K562 (cell line): Measurements from ENCODE around the gene CNTN3. TPM values are rescaled to one million over a fixed set of nuclear protein-coding genes. Genes with fewer than 3 reads are reported as not detected.

ENCODE experiments used
- ATAC-seq: fragments of 200-7000 bp; cut with Tn5 transposase; 3 replicates; pipeline ENCODE4 v1.9.1; 2020; ENCODE audit warnings: moderate library complexity
- BruUV-seq: library from RNA; stranded (reverse); fragments of 400-500 nt; replicated peaks from 2 replicates; lab custom pipeline; 2021; lab: Mats Ljungman, UMichigan
- CTCF ChIA-PET: fragments of 300-600 bp; formaldehyde crosslinking; extraction: SDS; loops from one replicate; lab custom pipeline; 2021; ENCODE audit warnings: low intra/inter-chr PET ratio; lab: Yijun Ruan, JAX
- POLR2A ChIA-PET: fragments of 300-600, 350-650 bp; sonication (Branson Sonifier 250); formaldehyde crosslinking; extraction: SDS; loops from one replicate; lab custom pipeline; 2021; ENCODE audit warnings: antibody characterized with exemption, inconsistent platforms; lab: Yijun Ruan, JAX
- DNase-seq, 4 experiments: peaks; one replicate each; pipeline versions ENCODE4 v3.0.0 to v3.0.0-alpha.2; 2011 to 2018; ENCODE audit warnings: low spot score in 3 of 4, mixed read lengths in 3 of 4; ENCODE audit errors: extremely low read depth in 1 of 4
- FAIRE-seq: peaks from 2 replicates; lab custom pipeline; 2011; peaks lifted over from hg19 to GRCh38; lab: Jason Lieb, UNC
- H2AFZ ChIP-seq: 2 replicates; pipeline ENCODE4 v1.6.0; 2011; ENCODE audit warnings: low read depth, low read length, control low read depth, inconsistent platforms
- H3K27ac ChIP-seq: fragments of 200-600 bp; 3 replicates; pipeline ENCODE4 v1.8.0; 2011; ENCODE audit warnings: low read depth, mild to moderate bottlenecking, control low read depth, inconsistent platforms, low read length, moderate library complexity, mixed read lengths; ENCODE audit errors: extremely low read depth
- H3K27me3 ChIP-seq, 2 experiments: fragments of 300-600 bp in 1 of 2; 2 replicates in 1 of 2; 3 replicates in 1 of 2; pipeline versions ENCODE4 v1.6.0 to v1.8.0; 2011; ENCODE audit warnings: inconsistent platforms in 2 of 2, low read length in 2 of 2, mild to moderate bottlenecking in 1 of 2, mixed read lengths in 1 of 2, moderate library complexity in 1 of 2; ENCODE audit not compliant: control insufficient read depth in 2 of 2, insufficient read depth in 2 of 2
- H3K36me3 ChIP-seq: fragments of 300-600 bp; 3 replicates; pipeline ENCODE4 v1.8.0; 2011; ENCODE audit warnings: mild to moderate bottlenecking, low read length, inconsistent platforms; ENCODE audit not compliant: control insufficient read depth, insufficient read depth
- H3K4me1 ChIP-seq, 2 experiments: fragments of 200-600 bp in 1 of 2; replicated peaks in 1 of 2; 2 replicates in 1 of 2; 3 replicates in 1 of 2; pipeline versions ENCODE4 v1.5.1 to v1.8.0; 2011; ENCODE audit warnings: inconsistent platforms in 2 of 2, low read length in 2 of 2, mild to moderate bottlenecking in 1 of 2, mixed read lengths in 1 of 2, moderate library complexity in 1 of 2; ENCODE audit not compliant: control insufficient read depth in 2 of 2, insufficient read depth in 2 of 2
- H3K4me2 ChIP-seq: 2 replicates; pipeline ENCODE4 v1.6.1; 2011; ENCODE audit warnings: low read length, control low read depth, inconsistent platforms, mixed read lengths; ENCODE audit not compliant: insufficient read depth
- H3K4me3 ChIP-seq: fragments of 200-600 bp; sonication (generic), shearing (Covaris generic); 2 replicates; pipeline ENCODE4 v1.5.1; 2016; ENCODE audit warnings: control low read depth, inconsistent platforms
- H3K79me2 ChIP-seq: fragments of 200-600 bp; 3 replicates; pipeline ENCODE4 v1.8.0; 2011; ENCODE audit warnings: low read length, inconsistent platforms; ENCODE audit not compliant: control insufficient read depth, insufficient read depth
- H3K9ac ChIP-seq, 2 experiments: 2 replicates each; pipeline versions ENCODE4 v1.6.0 to v1.6.1; 2011; ENCODE audit warnings: low read depth in 2 of 2, low read length in 2 of 2, control low read depth in 1 of 2, inconsistent platforms in 1 of 2, mild to moderate bottlenecking in 1 of 2, mixed read lengths in 1 of 2; ENCODE audit not compliant: insufficient read depth in 1 of 2
- H3K9me1 ChIP-seq: one replicate; pipeline ENCODE4 v1.6.0; 2011; ENCODE audit warnings: inconsistent platforms, mild to moderate bottlenecking, low read length, moderate library complexity; ENCODE audit not compliant: control insufficient read depth, insufficient read depth
- H3K9me3 ChIP-seq: replicated peaks from 2 replicates; pipeline ENCODE4 v1.5.1; 2011; ENCODE audit warnings: low read depth, low read length, inconsistent platforms; ENCODE audit not compliant: control insufficient read depth, insufficient read depth
- H4K20me1 ChIP-seq: replicated peaks from 2 replicates; pipeline ENCODE4 v1.6.1; 2011; ENCODE audit warnings: low read length, inconsistent platforms, mixed read lengths; ENCODE audit not compliant: control insufficient read depth, insufficient read depth
- HDAC6 ChIP-seq: IDR thresholded peaks from 2 replicates; pipeline ENCODE4 v1.6.1; 2012; ENCODE audit warnings: low read depth, mild to moderate bottlenecking, control low read depth, inconsistent platforms, low read length, moderate library complexity
- MTF1 ChIP-seq: fragments of 250-450 bp; sonication (Bioruptor Pico); IDR thresholded peaks from 2 replicates; pipeline ENCODE4 v1.9.0; 2021; ENCODE audit warnings: moderate library complexity, mild to moderate bottlenecking, inconsistent platforms, borderline replicate concordance
- PHB2 ChIP-seq: fragments of 450-650 bp; IDR thresholded peaks from 2 replicates; pipeline ENCODE4 v1.6.1; 2017; ENCODE audit warnings: low read depth
- PTBP1 ChIP-seq: fragments of 200-400 bp; formaldehyde crosslinking; IDR thresholded peaks from 2 replicates; pipeline ENCODE4 v1.6.1; 2017; ENCODE audit warnings: low read depth, low read length
- STAT5B ChIP-seq: fragments of 250-450 bp; sonication (Bioruptor Pico); IDR thresholded peaks from 2 replicates; pipeline ENCODE4 v1.8.0; 2021; ENCODE audit warnings: mild to moderate bottlenecking, inconsistent platforms
- ZBTB1 ChIP-seq: sonication (generic); formaldehyde crosslinking; IDR thresholded peaks from 2 replicates; pipeline ENCODE4 v1.8.1; 2023; ENCODE audit warnings: missing genetic modification reagents, low read depth, mild to moderate bottlenecking, borderline replicate concordance
- ZNF57 ChIP-seq: fragments of 450-650 bp; formaldehyde crosslinking; IDR thresholded peaks from 2 replicates; pipeline ENCODE4 v1.4.0; 2020; ENCODE audit warnings: mild to moderate bottlenecking, moderate library complexity
- ZNF76 ChIP-seq: fragments of 250-450 bp; sonication (Bioruptor Pico); IDR thresholded peaks from 2 replicates; pipeline ENCODE4 v1.4.0; 2020; ENCODE audit warnings: mild to moderate bottlenecking, moderate library complexity, borderline replicate concordance
- in situ Hi-C: fragments of 300-500 bp; cut with MboI; formaldehyde crosslinking; loops from 4 replicates; pipeline ENCODE4 v1.15.0; 2018; ENCODE audit warnings: inconsistent platforms, mixed read lengths
- intact Hi-C: fragments of 100-400 bp; cut with micrococcal nuclease; formaldehyde crosslinking; loops from 2 replicates; pipeline ENCODE4 v1.14.2; 2022
- polyA plus RNA-seq, 8 experiments: library from polyadenylated mRNA; depleted of rRNA in 4 of 8; stranded (reverse) in 5 of 8; unstranded in 3 of 8; fragments of >200 nt; fragmentation: Nextera tagmentation in 2 of 8; fragmentation: Illumina TruSeq in 1 of 8; extraction: Ambion mirVana in 2 of 8; extraction: Trizol in 1 of 8; gene quantifications; 2 replicates each; pipeline versions ENCODE4 v1.2.1 to v1.2.3, GENCODE V29; 2011 to 2014; ENCODE audit warnings: inconsistent platforms in 1 of 8, missing spikeins in 1 of 8
- total RNA-seq, 7 experiments: library from RNA; depleted of rRNA in 6 of 7; stranded (reverse); fragments of >200 nt in 6 of 7; fragmentation: Illumina TruSeq in 2 of 7; extraction: Trizol in 2 of 7; gene quantifications; 2 replicates each; pipeline versions ENCODE4 v1.2.1 to v1.2.3, GENCODE V29; 2011 to 2021; ENCODE audit warnings: low replicate concordance in 1 of 7
- TF ChIP-seq, protein P1 (sequence below): fragments of 250-450 bp; sonication (Bioruptor Pico); IDR thresholded peaks from 2 replicates; pipeline ENCODE4 v1.5.0; 2020; ENCODE audit warnings: mild to moderate bottlenecking
- TF ChIP-seq, protein P2 (sequence below), 2 experiments: fragments of 450-650 bp; formaldehyde crosslinking in 1 of 2; IDR thresholded peaks; 2 replicates each; pipeline versions ENCODE4 v1.4.0 to v1.6.1; 2014 to 2020; ENCODE audit warnings: mild to moderate bottlenecking in 2 of 2, borderline replicate concordance in 1 of 2, low read depth in 1 of 2
- TF ChIP-seq, protein P3 (sequence below): fragments of 200-400 bp; formaldehyde crosslinking; IDR thresholded peaks from 2 replicates; pipeline ENCODE4 v1.6.1; 2017; ENCODE audit warnings: mild to moderate bottlenecking, low read depth, low read length, moderate library complexity

The CNTN3 gene
- total and polyA plus RNA-seq, 9 of the 15 experiments (the other 6 are each of a cell fraction or from before 2014, with no cell fraction given) = 0.01 to 0.07 (median 0.03) TPM; not detected in 3

DNA sequence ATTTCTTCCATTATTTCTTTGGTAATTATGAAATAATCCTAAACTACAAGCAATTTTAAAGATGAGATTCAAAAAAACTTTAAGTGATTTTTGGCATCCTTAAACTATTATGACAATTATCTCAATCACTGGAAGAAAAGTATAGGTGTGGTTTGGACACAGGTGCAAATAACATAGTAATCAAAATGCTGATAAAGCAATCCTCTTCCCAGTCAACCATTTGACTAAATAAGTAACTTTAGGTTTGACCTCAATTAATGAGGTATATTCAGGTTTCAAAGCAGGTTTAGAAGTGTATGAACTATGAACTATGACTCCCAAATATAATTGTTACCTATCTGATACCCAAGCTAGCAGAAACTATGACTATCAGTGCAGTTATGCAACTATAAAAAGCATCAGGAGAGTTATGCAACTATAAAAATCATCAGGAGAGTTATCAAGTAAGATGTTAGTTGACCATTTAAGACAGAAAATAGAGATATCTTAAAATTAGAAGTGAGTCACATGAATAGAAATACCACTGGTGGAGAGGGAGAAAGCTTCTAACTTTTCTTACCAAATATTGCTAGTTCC lies 8.9 kb upstream of the CNTN3 start:
- Histone ChIP-seq H3K4me2 (no peak overlapping the region), H3K27ac (no peak overlapping the region), H2AFZ (no peak overlapping the region), H3K9me1 (no peaks in the 10 kb centered on the region), H3K9ac (no peak overlapping the region), H3K4me3 (no peak overlapping the region), H3K27me3 (no peaks in the 10 kb centered on the region), H3K36me3 (no peaks in the 10 kb centered on the region), H3K4me1 (no peaks in the 10 kb centered on the region), H3K79me2 (no peaks in the 10 kb centered on the region), H4K20me1 (no peaks in the 10 kb centered on the region), H3K9me3 (no peaks in the 10 kb centered on the region)
- BruUV-seq = no TSS peak
- POLR2A ChIA-PET = no interaction called here
- intact Hi-C loops (no loop called here), in situ Hi-C loops (no loop called here)
- DNase-seq = no peak
- no peak for ATAC-seq
- CTCF ChIA-PET = no interaction called here
- FAIRE-seq = no peak
- no peak for TF ChIP-seq ZNF76 (CRISPR knock-in tag)
- TF ChIP-seq, protein P1, sequence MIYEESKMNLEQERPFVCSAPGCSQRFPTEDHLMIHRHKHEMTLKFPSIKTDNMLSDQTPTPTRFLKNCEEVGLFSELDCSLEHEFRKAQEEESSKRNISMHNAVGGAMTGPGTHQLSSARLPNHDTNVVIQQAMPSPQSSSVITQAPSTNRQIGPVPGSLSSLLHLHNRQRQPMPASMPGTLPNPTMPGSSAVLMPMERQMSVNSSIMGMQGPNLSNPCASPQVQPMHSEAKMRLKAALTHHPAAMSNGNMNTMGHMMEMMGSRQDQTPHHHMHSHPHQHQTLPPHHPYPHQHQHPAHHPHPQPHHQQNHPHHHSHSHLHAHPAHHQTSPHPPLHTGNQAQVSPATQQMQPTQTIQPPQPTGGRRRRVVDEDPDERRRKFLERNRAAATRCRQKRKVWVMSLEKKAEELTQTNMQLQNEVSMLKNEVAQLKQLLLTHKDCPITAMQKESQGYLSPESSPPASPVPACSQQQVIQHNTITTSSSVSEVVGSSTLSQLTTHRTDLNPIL (CRISPR knock-in tag) = no peak
- TF ChIP-seq PTBP1 = no peak
- TF ChIP-seq HDAC6 = no peak
- no peak for TF ChIP-seq ZNF57 (CRISPR knock-in tag)
- TF ChIP-seq, protein P2, sequence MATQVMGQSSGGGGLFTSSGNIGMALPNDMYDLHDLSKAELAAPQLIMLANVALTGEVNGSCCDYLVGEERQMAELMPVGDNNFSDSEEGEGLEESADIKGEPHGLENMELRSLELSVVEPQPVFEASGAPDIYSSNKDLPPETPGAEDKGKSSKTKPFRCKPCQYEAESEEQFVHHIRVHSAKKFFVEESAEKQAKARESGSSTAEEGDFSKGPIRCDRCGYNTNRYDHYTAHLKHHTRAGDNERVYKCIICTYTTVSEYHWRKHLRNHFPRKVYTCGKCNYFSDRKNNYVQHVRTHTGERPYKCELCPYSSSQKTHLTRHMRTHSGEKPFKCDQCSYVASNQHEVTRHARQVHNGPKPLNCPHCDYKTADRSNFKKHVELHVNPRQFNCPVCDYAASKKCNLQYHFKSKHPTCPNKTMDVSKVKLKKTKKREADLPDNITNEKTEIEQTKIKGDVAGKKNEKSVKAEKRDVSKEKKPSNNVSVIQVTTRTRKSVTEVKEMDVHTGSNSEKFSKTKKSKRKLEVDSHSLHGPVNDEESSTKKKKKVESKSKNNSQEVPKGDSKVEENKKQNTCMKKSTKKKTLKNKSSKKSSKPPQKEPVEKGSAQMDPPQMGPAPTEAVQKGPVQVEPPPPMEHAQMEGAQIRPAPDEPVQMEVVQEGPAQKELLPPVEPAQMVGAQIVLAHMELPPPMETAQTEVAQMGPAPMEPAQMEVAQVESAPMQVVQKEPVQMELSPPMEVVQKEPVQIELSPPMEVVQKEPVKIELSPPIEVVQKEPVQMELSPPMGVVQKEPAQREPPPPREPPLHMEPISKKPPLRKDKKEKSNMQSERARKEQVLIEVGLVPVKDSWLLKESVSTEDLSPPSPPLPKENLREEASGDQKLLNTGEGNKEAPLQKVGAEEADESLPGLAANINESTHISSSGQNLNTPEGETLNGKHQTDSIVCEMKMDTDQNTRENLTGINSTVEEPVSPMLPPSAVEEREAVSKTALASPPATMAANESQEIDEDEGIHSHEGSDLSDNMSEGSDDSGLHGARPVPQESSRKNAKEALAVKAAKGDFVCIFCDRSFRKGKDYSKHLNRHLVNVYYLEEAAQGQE (IDR thresholded peaks at IDR 0.05; ENCODE audit: borderline replicate concordance) = no peak
- TF ChIP-seq, protein P2 (CRISPR knock-in tag; IDR thresholded peaks at IDR 0.05; ENCODE audit: low read depth) = no peak
- TF ChIP-seq STAT5B = no peak
- no peak for TF ChIP-seq ZBTB1 (CRISPR knock-in tag)
- no peak for TF ChIP-seq MTF1 (CRISPR knock-in tag)
- no peak for TF ChIP-seq PHB2
- TF ChIP-seq, protein P3, sequence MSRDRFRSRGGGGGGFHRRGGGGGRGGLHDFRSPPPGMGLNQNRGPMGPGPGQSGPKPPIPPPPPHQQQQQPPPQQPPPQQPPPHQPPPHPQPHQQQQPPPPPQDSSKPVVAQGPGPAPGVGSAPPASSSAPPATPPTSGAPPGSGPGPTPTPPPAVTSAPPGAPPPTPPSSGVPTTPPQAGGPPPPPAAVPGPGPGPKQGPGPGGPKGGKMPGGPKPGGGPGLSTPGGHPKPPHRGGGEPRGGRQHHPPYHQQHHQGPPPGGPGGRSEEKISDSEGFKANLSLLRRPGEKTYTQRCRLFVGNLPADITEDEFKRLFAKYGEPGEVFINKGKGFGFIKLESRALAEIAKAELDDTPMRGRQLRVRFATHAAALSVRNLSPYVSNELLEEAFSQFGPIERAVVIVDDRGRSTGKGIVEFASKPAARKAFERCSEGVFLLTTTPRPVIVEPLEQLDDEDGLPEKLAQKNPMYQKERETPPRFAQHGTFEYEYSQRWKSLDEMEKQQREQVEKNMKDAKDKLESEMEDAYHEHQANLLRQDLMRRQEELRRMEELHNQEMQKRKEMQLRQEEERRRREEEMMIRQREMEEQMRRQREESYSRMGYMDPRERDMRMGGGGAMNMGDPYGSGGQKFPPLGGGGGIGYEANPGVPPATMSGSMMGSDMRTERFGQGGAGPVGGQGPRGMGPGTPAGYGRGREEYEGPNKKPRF = no peak
